ENCODE measurements around the gene TMBIM6. TPM values are rescaled to one million over a fixed set of nuclear protein-coding genes. Genes with fewer than 3 reads are reported as not detected.

The TMBIM6 gene
- total RNA-seq, 4 donors from 2014 or later = 238 to 407 (median 319) TPM

GRCh38 chr12:49807991-49808580 lies 66.7 kb downstream of the TMBIM6 start:
- WGBS, 2 donors = 92% methylated on average over 12 of the region's 12 CpGs
- intact Hi-C loops (cut with DNase I; ENCODE audit: low total_unique reads) = no loop called here
- TF ChIP-seq POLR2A (IDR thresholded peaks at IDR 0.05) = no peak
- TF ChIP-seq, protein P1, sequence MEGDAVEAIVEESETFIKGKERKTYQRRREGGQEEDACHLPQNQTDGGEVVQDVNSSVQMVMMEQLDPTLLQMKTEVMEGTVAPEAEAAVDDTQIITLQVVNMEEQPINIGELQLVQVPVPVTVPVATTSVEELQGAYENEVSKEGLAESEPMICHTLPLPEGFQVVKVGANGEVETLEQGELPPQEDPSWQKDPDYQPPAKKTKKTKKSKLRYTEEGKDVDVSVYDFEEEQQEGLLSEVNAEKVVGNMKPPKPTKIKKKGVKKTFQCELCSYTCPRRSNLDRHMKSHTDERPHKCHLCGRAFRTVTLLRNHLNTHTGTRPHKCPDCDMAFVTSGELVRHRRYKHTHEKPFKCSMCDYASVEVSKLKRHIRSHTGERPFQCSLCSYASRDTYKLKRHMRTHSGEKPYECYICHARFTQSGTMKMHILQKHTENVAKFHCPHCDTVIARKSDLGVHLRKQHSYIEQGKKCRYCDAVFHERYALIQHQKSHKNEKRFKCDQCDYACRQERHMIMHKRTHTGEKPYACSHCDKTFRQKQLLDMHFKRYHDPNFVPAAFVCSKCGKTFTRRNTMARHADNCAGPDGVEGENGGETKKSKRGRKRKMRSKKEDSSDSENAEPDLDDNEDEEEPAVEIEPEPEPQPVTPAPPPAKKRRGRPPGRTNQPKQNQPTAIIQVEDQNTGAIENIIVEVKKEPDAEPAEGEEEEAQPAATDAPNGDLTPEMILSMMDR (IDR thresholded peaks at IDR 0.05) = no peak
- DNase-seq (ENCODE audit: low spot score in 2 of 2) = peak in 1 of 2 donors; percentile 80
- no peak overlapping the region for H3K4me3 ChIP-seq (ENCODE audit: low read depth, poor library complexity, severe bottlenecking)

DNA sequence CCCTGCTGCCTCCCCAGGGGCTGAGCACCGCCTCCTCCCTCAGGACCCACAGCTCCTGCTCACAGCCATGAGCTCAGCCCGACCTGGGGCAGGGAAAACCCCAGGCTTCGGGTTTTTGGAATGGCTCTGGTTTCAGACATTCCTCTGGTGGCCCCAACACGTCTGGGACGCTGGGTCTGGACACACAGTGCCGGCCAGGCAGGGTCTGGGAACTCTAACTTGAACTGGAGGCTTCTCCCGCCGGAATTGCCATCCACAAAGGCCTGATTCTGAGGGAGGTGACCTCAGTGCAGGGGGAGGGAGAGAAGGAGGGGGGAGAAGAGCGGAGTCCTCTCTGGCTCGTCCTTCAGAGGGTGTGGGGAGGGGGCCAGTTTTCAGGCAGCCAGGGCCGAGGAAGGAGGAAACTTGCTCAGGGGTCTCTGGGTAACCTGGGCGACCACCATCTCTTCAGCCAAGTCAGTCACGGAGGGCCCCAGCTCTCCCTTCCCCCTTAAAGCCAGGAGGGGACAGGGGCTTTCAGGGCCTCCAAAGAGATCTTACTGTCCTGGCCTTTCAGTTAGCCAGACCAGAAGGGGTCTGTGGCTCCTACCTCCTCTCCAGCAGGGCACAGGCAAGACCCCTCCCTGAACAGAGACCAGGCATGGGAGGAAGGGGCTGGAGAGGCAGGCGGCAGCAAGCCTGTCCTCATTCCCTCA lies 67.5 kb downstream of the TMBIM6 start:
- DNase-seq (ENCODE audit: low spot score in 2 of 2) = peak in 1 of 2 donors; percentile 80
- intact Hi-C loops (cut with DNase I; ENCODE audit: low total_unique reads) = no loop called here
- H3K4me3 ChIP-seq (ENCODE audit: low read depth, poor library complexity, severe bottlenecking) = no peak overlapping the region
- 49 to 57% methylated on average over 11 to 13 of the region's 14 CpGs for WGBS, 2 donors
- TF ChIP-seq, protein P1 (IDR thresholded peaks at IDR 0.05) = no peak
- TF ChIP-seq POLR2A (IDR thresholded peaks at IDR 0.05) = no peak

DNA sequence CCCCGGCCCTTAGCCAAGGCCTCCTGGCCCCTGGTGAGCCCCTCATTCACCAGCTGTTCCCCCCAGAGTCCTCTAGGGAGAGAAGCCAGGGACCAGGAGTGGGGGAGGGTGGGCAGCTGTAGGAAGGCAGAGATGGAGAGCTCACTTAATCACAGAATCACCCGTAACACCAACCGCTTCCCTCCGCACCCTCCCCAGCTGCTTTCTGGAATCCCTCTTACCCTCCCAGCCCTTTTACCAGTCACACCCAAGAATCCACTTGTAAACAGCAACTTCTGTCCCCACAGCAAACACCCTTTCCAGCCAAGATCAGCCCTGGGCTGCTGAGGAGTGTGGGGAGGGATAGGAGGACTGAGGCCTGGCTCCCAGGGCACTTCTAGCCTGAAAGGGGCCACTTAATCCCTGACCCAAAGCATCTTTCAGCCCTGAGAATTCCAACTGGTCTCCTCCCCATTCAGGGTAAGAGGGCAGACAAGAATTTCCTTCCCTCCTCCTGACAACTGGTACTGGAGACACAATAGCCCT lies 68.1 kb downstream of the TMBIM6 start:
- 51 to 57% methylated on average over 3 to 4 of the region's 4 CpGs for WGBS, 2 donors
- intact Hi-C loops (cut with DNase I; ENCODE audit: low total_unique reads) = no loop called here
- peak in 1 of 2 donors; percentile 86 for DNase-seq (ENCODE audit: low spot score in 2 of 2)
- TF ChIP-seq, protein P1 (IDR thresholded peaks at IDR 0.05) = no peak
- no peak for TF ChIP-seq POLR2A (IDR thresholded peaks at IDR 0.05)
- H3K4me3 ChIP-seq (ENCODE audit: low read depth, poor library complexity, severe bottlenecking) = no peak overlapping the region

GRCh38 chr12:49809906-49810389 lies 68.6 kb downstream of the TMBIM6 start:
- 60 to 67% methylated on average over 9 of the region's 9 CpGs for WGBS, 2 donors
- no peak overlapping the region for H3K4me3 ChIP-seq (ENCODE audit: low read depth, poor library complexity, severe bottlenecking)
- peak in 1 of 2 donors; percentile 72 for DNase-seq (ENCODE audit: low spot score in 2 of 2)
- TF ChIP-seq, protein P1 (IDR thresholded peaks at IDR 0.05) = no peak
- TF ChIP-seq POLR2A (IDR thresholded peaks at IDR 0.05) = no peak
- intact Hi-C loops (cut with DNase I; ENCODE audit: low total_unique reads) = no loop called here

DNA sequence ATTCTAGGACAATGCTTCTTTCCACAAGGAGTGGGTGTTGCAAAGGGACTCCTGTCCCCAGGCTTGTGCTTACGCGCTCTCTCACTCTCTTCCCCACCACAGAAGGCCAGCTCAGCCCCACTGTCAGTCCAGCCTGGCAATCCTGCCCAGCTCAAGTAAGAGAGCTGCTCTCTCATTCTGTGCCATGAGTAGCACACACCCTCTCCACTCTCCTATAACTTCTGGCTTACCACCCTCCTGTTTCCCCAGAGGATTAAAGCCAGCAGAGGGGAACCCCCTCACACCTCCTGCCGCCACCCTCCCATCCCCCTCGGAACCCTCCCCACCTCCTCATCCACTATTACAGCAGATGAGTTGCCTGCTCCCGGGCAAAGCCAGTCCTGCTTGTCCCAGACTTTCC lies 69.8 kb downstream of the TMBIM6 start:
- intact Hi-C loops (cut with DNase I; ENCODE audit: low total_unique reads) = no loop called here
- WGBS, 2 donors = 71 to 81% methylated on average over 5 of the region's 5 CpGs
- DNase-seq (ENCODE audit: low spot score in 2 of 2) = peak in 1 of 2 donors; percentile 54
- no peak overlapping the region for H3K4me3 ChIP-seq (ENCODE audit: low read depth, poor library complexity, severe bottlenecking)
- TF ChIP-seq POLR2A (IDR thresholded peaks at IDR 0.05) = no peak
- TF ChIP-seq, protein P1 (IDR thresholded peaks at IDR 0.05) = no peak
